T-helper 2 cell treated with Interferon-gamma antibody and Interleukin-4, amounts not matched to agents 5 μg/mL and 100 μg/mL, for 36 hours (primary cell): Measurements from ENCODE around the gene TRIB2.
A peak's percentile ranks its signal among the peaks of the same experiment; 100 is the strongest.
"Not testable (repeated sequence)": the region's sequence is repeated elsewhere in the genome, so short reads cannot be mapped to it uniquely, and the experiment has no call there.

ENCODE experiments used
- DNase-seq: peaks from one replicate; pipeline ENCODE4 v3.0.0; 2021; ENCODE audit warnings: low spot score
- H3K27ac Mint-ChIP-seq: one replicate; pipeline ENCODE4 v1.8.0; 2021; ENCODE audit warnings: mild to moderate bottlenecking, mixed read lengths
- H3K27me3 Mint-ChIP-seq: one replicate; pipeline ENCODE4 v1.8.0; 2021; ENCODE audit warnings: low read depth, mixed read lengths
- H3K36me3 Mint-ChIP-seq: one replicate; pipeline ENCODE4 v1.8.0; 2021; ENCODE audit warnings: low read depth, mixed read lengths
- H3K4me1 Mint-ChIP-seq: one replicate; pipeline ENCODE4 v1.8.0; 2021; ENCODE audit warnings: low read depth, mixed read lengths
- H3K4me3 Mint-ChIP-seq: one replicate; pipeline ENCODE4 v1.8.0; 2022; ENCODE audit warnings: mild to moderate bottlenecking, moderate library complexity, mixed read lengths
- H3K9me3 Mint-ChIP-seq: one replicate; pipeline ENCODE4 v1.8.0; 2021; ENCODE audit warnings: mixed read lengths

TRIB2 gene

GRCh38 chr2:12716282-12717190 lies at the start of gene TRIB2:
Gene TRIB2, plus strand, starts transcription at chr2:12716936. Its CDS starts 1,372 bp downstream, at chr2:12718308.
- peaks cover 46% of the 10 kb centered on the region for H3K4me1 Mint-ChIP-seq

GRCh38 chr2:12669036-12669435 lies 47.7 kb upstream of the TRIB2 start:
- Mint-ChIP-seq H3K27ac (no peak overlapping the region), H3K4me3 (no peak overlapping the region), H3K4me1 (no peaks in the 10 kb centered on the region), H3K9me3 (peaks cover 28% of the 10 kb centered on the region), H3K27me3 (peaks cover 20% of the 10 kb centered on the region), H3K36me3 (peaks cover 1% of the 10 kb centered on the region)
- DNase-seq = no peak

More at GRCh38 chr2:12716282-12717190, at the start of gene TRIB2:
- peaks cover 8% of the 10 kb centered on the region for H3K27me3 Mint-ChIP-seq
- peaks cover 30% of the 10 kb centered on the region for H3K36me3 Mint-ChIP-seq
- peak; percentile 81 for DNase-seq
- peak within 1 kb of the TSS; percentile 91 for H3K4me3 Mint-ChIP-seq
- H3K9me3 Mint-ChIP-seq = no peaks in the 10 kb centered on the region
- peak within 1 kb of the TSS; percentile 86 for H3K27ac Mint-ChIP-seq

- Mint-ChIP-seq H3K4me3 (no peak overlapping the region), H3K36me3 (no peaks in the 10 kb centered on the region), H3K27me3 (peaks cover 14% of the 10 kb centered on the region), H3K27ac (no peak overlapping the region), H3K9me3 (no peaks in the 10 kb centered on the region), H3K4me1 (peaks cover 4% of the 10 kb centered on the region)
- no peak for DNase-seq
These were observed 43.9 kb upstream of the TRIB2 start for GRCh38 chr2:12672711-12673315.

- Mint-ChIP-seq H3K27ac (no peak overlapping the region), H3K36me3 (no peaks in the 10 kb centered on the region), H3K9me3 (peaks cover 7% of the 10 kb centered on the region), H3K4me1 (peaks cover 4% of the 10 kb centered on the region), H3K4me3 (no peak overlapping the region), H3K27me3 (peaks cover 14% of the 10 kb centered on the region)
- DNase-seq = no peak
These were observed 42.0 kb upstream of the TRIB2 start for GRCh38 chr2:12674644-12675328.

GRCh38 chr2:12675352-12675795 lies 41.4 kb upstream of the TRIB2 start:
- Mint-ChIP-seq H3K4me3 (no peak overlapping the region), H3K4me1 (peaks cover 4% of the 10 kb centered on the region), H3K27ac (no peak overlapping the region), H3K27me3 (peaks cover 14% of the 10 kb centered on the region), H3K36me3 (no peaks in the 10 kb centered on the region), H3K9me3 (peaks cover 13% of the 10 kb centered on the region)
- DNase-seq = no peak

- Mint-ChIP-seq H3K4me1 (peaks cover 4% of the 10 kb centered on the region), H3K36me3 (no peaks in the 10 kb centered on the region), H3K27ac (no peak overlapping the region), H3K27me3 (peaks cover 14% of the 10 kb centered on the region), H3K9me3 (peaks cover 14% of the 10 kb centered on the region), H3K4me3 (no peak overlapping the region)
- DNase-seq = no peak
These were observed 40.9 kb upstream of the TRIB2 start for GRCh38 chr2:12675801-12676200.

- no peaks in the 10 kb centered on the region for H3K36me3 Mint-ChIP-seq
- H3K4me1 Mint-ChIP-seq = peaks cover 4% of the 10 kb centered on the region
- DNase-seq = no peak
- H3K27me3 Mint-ChIP-seq = peaks cover 12% of the 10 kb centered on the region
- H3K9me3 Mint-ChIP-seq = peaks cover 14% of the 10 kb centered on the region
- H3K27ac Mint-ChIP-seq = no peak overlapping the region
- no peak overlapping the region for H3K4me3 Mint-ChIP-seq
These were observed 40.0 kb upstream of the TRIB2 start for GRCh38 chr2:12676771-12677170.

- H3K9me3 Mint-ChIP-seq = peaks cover 14% of the 10 kb centered on the region
- H3K27ac Mint-ChIP-seq = no peak overlapping the region
- H3K4me3 Mint-ChIP-seq = no peak overlapping the region
- DNase-seq = no peak
- H3K36me3 Mint-ChIP-seq = no peaks in the 10 kb centered on the region
- H3K4me1 Mint-ChIP-seq = peaks cover 4% of the 10 kb centered on the region
- H3K27me3 Mint-ChIP-seq = peaks cover 15% of the 10 kb centered on the region
These were observed 38.5 kb upstream of the TRIB2 start for GRCh38 chr2:12678186-12678585.

- Mint-ChIP-seq H3K4me1 (peaks cover 4% of the 10 kb centered on the region), H3K27me3 (peaks cover 27% of the 10 kb centered on the region), H3K36me3 (no peaks in the 10 kb centered on the region), H3K4me3 (no peak overlapping the region), H3K27ac (no peak overlapping the region), H3K9me3 (peaks cover 14% of the 10 kb centered on the region)
- DNase-seq = no peak
These were observed 37.1 kb upstream of the TRIB2 start for GRCh38 chr2:12679550-12680072.

GRCh38 chr2:12680115-12680514 lies 36.6 kb upstream of the TRIB2 start:
- not testable (repeated sequence) for H3K4me3 Mint-ChIP-seq, H3K4me1 Mint-ChIP-seq, DNase-seq, H3K36me3 Mint-ChIP-seq, H3K27ac Mint-ChIP-seq
- Mint-ChIP-seq H3K27me3 (peaks cover 29% of the 10 kb centered on the region), H3K9me3 (peaks cover 14% of the 10 kb centered on the region)

- Mint-ChIP-seq H3K9me3 (peaks cover 14% of the 10 kb centered on the region), H3K27ac (no peak overlapping the region), H3K4me3 (no peak overlapping the region), H3K4me1 (no peaks in the 10 kb centered on the region), H3K27me3 (peaks cover 26% of the 10 kb centered on the region), H3K36me3 (no peaks in the 10 kb centered on the region)
- DNase-seq = no peak
These were observed 34.7 kb upstream of the TRIB2 start for GRCh38 chr2:12682017-12682416.

GRCh38 chr2:12683457-12684100 lies 33.2 kb upstream of the TRIB2 start:
- peaks cover 29% of the 10 kb centered on the region for H3K27me3 Mint-ChIP-seq
- no peaks in the 10 kb centered on the region for H3K36me3 Mint-ChIP-seq
- no peak overlapping the region for H3K4me3 Mint-ChIP-seq
- no peak for DNase-seq
- H3K27ac Mint-ChIP-seq = no peak overlapping the region
- peaks cover 14% of the 10 kb centered on the region for H3K9me3 Mint-ChIP-seq
- no peaks in the 10 kb centered on the region for H3K4me1 Mint-ChIP-seq

GRCh38 chr2:12684471-12684936 lies 32.2 kb upstream of the TRIB2 start:
- H3K36me3 Mint-ChIP-seq = no peaks in the 10 kb centered on the region
- DNase-seq = no peak
- peaks cover 9% of the 10 kb centered on the region for H3K9me3 Mint-ChIP-seq
- H3K4me3 Mint-ChIP-seq = no peak overlapping the region
- H3K27ac Mint-ChIP-seq = no peak overlapping the region
- no peaks in the 10 kb centered on the region for H3K4me1 Mint-ChIP-seq
- peaks cover 30% of the 10 kb centered on the region for H3K27me3 Mint-ChIP-seq
